Smooth muscle cell (in vitro differentiated cells): Measurements from ENCODE around the gene SLC35F5. TPM values are rescaled to one million over a fixed set of nuclear protein-coding genes. Genes with fewer than 3 reads are reported as not detected.

ENCODE experiments used
- DNase-seq: peaks from one replicate; lab custom pipeline; 2025; ENCODE audit not compliant: unreplicated experiment; lab: John Stamatoyannopoulos, UW
- H2AFZ ChIP-seq: fragments of 200-600 bp; sonication (generic); 2 replicates; pipeline ENCODE4 v1.6.0; 2016; ENCODE audit warnings: antibody characterized with exemption, low read depth, mild to moderate bottlenecking
- H3F3A ChIP-seq: fragments of 200-600 bp; sonication (generic); 2 replicates; pipeline ENCODE4 v1.6.0; 2017; ENCODE audit warnings: antibody characterized with exemption, low read depth
- H3K27ac ChIP-seq: fragments of 200-600 bp; sonication (generic); 2 replicates; pipeline ENCODE4 v1.5.1; 2016; ENCODE audit warnings: low read depth, mild to moderate bottlenecking
- H3K27me3 ChIP-seq: fragments of 200-600 bp; sonication (generic); 2 replicates; pipeline ENCODE4 v1.6.1; 2016; ENCODE audit warnings: low read depth, mild to moderate bottlenecking
- H3K36me3 ChIP-seq: fragments of 200-600 bp; sonication (generic); 2 replicates; pipeline ENCODE4 v1.5.1; 2016; ENCODE audit warnings: low read depth
- H3K4me1 ChIP-seq: fragments of 200-600 bp; sonication (generic); 2 replicates; pipeline ENCODE4 v1.5.1; 2016; ENCODE audit warnings: low read depth
- H3K4me2 ChIP-seq: fragments of 200-600 bp; sonication (generic); 2 replicates; pipeline ENCODE4 v1.6.0; 2016; ENCODE audit warnings: mild to moderate bottlenecking
- H3K4me3 ChIP-seq: fragments of 200-600 bp; sonication (generic); 2 replicates; pipeline ENCODE4 v1.5.1; 2016; ENCODE audit warnings: mild to moderate bottlenecking
- H3K79me2 ChIP-seq: fragments of 200-600 bp; sonication (generic); 2 replicates; pipeline ENCODE4 v1.6.0; 2016; ENCODE audit warnings: low read depth, mild to moderate bottlenecking
- H3K9ac ChIP-seq: fragments of 200-600 bp; sonication (generic); 2 replicates; pipeline ENCODE4 v1.6.0; 2016; ENCODE audit warnings: low read depth
- H3K9me3 ChIP-seq: fragments of 200-600 bp; sonication (generic); replicated peaks from 2 replicates; pipeline ENCODE4 v1.5.1; 2016; ENCODE audit warnings: low read depth
- H4K20me1 ChIP-seq: fragments of 200-600 bp; sonication (generic); 2 replicates; pipeline ENCODE4 v1.6.0; 2016; ENCODE audit warnings: low read depth
- CTCF ChIP-seq: fragments of 200-600 bp; sonication (generic); IDR thresholded peaks from 2 replicates; pipeline ENCODE4 v1.5.1; 2017; ENCODE audit warnings: borderline replicate concordance, mild to moderate bottlenecking, antibody characterized with exemption; ENCODE audit not compliant: insufficient read depth, poor library complexity, severe bottlenecking
- WGBS: methylation state at CpG from one replicate; pipeline ENCODE4 v1.1.7; 2016; ENCODE audit warnings: low lambda C conversion rate; 5-methylcytosine and 5-hydroxymethylcytosine counted together
- polyA plus RNA-seq: library from polyadenylated mRNA; unstranded; fragments of >200 nt; fragmentation: Nextera tagmentation; extraction: Ambion mirVana; gene quantifications from 2 replicates; pipeline ENCODE4 v1.2.1, GENCODE V29; 2016
- total RNA-seq: library from RNA; depleted of rRNA; stranded (reverse); fragments of >200 nt; gene quantifications from 2 replicates; pipeline ENCODE4 v1.2.3, GENCODE V29; 2014

Gene SLC35F5
- total and polyA plus RNA-seq, 2 experiments from 2014 or later = 47.8 to 83.7 TPM

GRCh38 chr2:113712941-113713340, 43.5 kb downstream of the SLC35F5 start:
- 96% methylated on average over 2 of the region's 2 CpGs for WGBS
- H3K79me2 ChIP-seq = no peaks in the 10 kb centered on the region
- H3K4me1 ChIP-seq = no peaks in the 10 kb centered on the region
- no peak overlapping the region for H3K27ac ChIP-seq
- H3K4me2 ChIP-seq = no peak overlapping the region
- no peak overlapping the region for H3K9ac ChIP-seq
- no peaks in the 10 kb centered on the region for H3F3A ChIP-seq
- no peak for TF ChIP-seq CTCF
- H3K27me3 ChIP-seq = no peaks in the 10 kb centered on the region
- DNase-seq = no peak
- H4K20me1 ChIP-seq = no peaks in the 10 kb centered on the region
- H2AFZ ChIP-seq = no peak overlapping the region
- H3K4me3 ChIP-seq = no peak overlapping the region
- no peaks in the 10 kb centered on the region for H3K9me3 ChIP-seq
- peaks cover 15% of the 10 kb centered on the region for H3K36me3 ChIP-seq

GRCh38 chr2:113711851-113712250, 44.6 kb downstream of the SLC35F5 start:
- no peaks in the 10 kb centered on the region for H4K20me1 ChIP-seq
- H3K27ac ChIP-seq = no peak overlapping the region
- no peak for TF ChIP-seq CTCF
- no peaks in the 10 kb centered on the region for H3K9me3 ChIP-seq
- no peak overlapping the region for H2AFZ ChIP-seq
- no peaks in the 10 kb centered on the region for H3K4me1 ChIP-seq
- 88% methylated on average over 1 of the region's 1 CpG for WGBS
- no peak overlapping the region for H3K9ac ChIP-seq
- H3F3A ChIP-seq = no peaks in the 10 kb centered on the region
- no peaks in the 10 kb centered on the region for H3K79me2 ChIP-seq
- peaks cover 15% of the 10 kb centered on the region for H3K36me3 ChIP-seq
- H3K4me2 ChIP-seq = no peak overlapping the region
- H3K27me3 ChIP-seq = no peaks in the 10 kb centered on the region
- H3K4me3 ChIP-seq = no peak overlapping the region
- no peak for DNase-seq

GRCh38 chr2:113709022-113709421, 47.4 kb downstream of the SLC35F5 start:
- no peak for DNase-seq
- no peaks in the 10 kb centered on the region for H3F3A ChIP-seq
- peaks cover 11% of the 10 kb centered on the region for H3K36me3 ChIP-seq
- H3K9me3 ChIP-seq = no peaks in the 10 kb centered on the region
- no peak overlapping the region for H3K4me2 ChIP-seq
- WGBS = 99% methylated on average over 3 of the region's 3 CpGs
- H3K27ac ChIP-seq = no peak overlapping the region
- no peaks in the 10 kb centered on the region for H3K79me2 ChIP-seq
- TF ChIP-seq CTCF = no peak
- H2AFZ ChIP-seq = no peak overlapping the region
- H3K27me3 ChIP-seq = no peaks in the 10 kb centered on the region
- H3K4me1 ChIP-seq = no peaks in the 10 kb centered on the region
- no peak overlapping the region for H3K9ac ChIP-seq
- H3K4me3 ChIP-seq = no peak overlapping the region
- no peaks in the 10 kb centered on the region for H4K20me1 ChIP-seq

DNA sequence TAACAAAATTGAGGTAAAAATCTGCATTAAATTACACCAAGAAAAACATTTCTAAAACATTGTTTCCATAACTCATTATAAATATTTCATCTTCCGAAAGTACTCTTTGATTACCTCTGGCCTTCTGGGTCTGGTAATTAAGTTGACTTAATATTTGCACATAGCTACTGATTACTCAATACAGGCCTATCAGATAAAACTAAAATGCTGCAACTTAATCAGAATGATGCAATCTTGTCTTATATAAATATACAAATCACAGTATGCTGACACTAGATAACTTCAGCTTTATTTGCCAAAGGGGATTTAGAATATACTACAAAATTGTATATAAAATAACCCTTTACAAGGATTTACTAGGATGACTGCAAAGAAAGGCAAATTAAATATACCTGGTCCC, 49.3 kb downstream of the SLC35F5 start:
- Histone ChIP-seq H3K4me2 (no peak overlapping the region), H3K4me3 (no peak overlapping the region), H3K9ac (no peak overlapping the region), H3K36me3 (no peaks in the 10 kb centered on the region), H4K20me1 (no peaks in the 10 kb centered on the region), H3K4me1 (no peaks in the 10 kb centered on the region), H3K27ac (no peak overlapping the region), H2AFZ (no peak overlapping the region), H3K79me2 (no peaks in the 10 kb centered on the region), H3K9me3 (no peaks in the 10 kb centered on the region), H3K27me3 (no peaks in the 10 kb centered on the region), H3F3A (no peaks in the 10 kb centered on the region)
- no peak for TF ChIP-seq CTCF
- no peak for DNase-seq
- WGBS = 94% methylated on average over 1 of the region's 1 CpG
